ENCODE results near the gene ERMN. TPM values are rescaled to one million over a fixed set of nuclear protein-coding genes. Genes with fewer than 3 reads are reported as not detected.
"Not testable (repeated sequence)": the region's sequence is repeated elsewhere in the genome, so short reads cannot be mapped to it uniquely, and the experiment has no call there.

The ERMN gene
- total RNA-seq, 2 donors from 2014 or later, result 0.17 TPM; not detected in 1

- no peaks in the 10 kb centered on the region for H3K9me3 ChIP-seq
- no peaks in the 10 kb centered on the region for H3K36me3 ChIP-seq
- no peak overlapping the region for H3K27ac ChIP-seq
- no peaks in the 10 kb centered on the region for H3K4me1 ChIP-seq (replicated peaks)
- no peak overlapping the region for H3K4me3 ChIP-seq
- 37% methylated on average over 1 of the region's 1 CpG for WGBS
- no peak for DNase-seq (ENCODE audit: low spot score)
- H3K27me3 ChIP-seq (replicated peaks; ENCODE audit: insufficient read depth), result no peaks in the 10 kb centered on the region
- TF ChIP-seq CTCF (IDR thresholded peaks at IDR 0.05) (no peak), POLR2AphosphoS5 (IDR thresholded peaks at IDR 0.05) (no peak), POLR2A (IDR thresholded peaks at IDR 0.05) (no peak)
- intact Hi-C loops (cut with DNase I), result no loop called here
These were observed 30.0 kb upstream of the ERMN start for GRCh38 chr2:157355618-157356017.

- intact Hi-C loops (cut with DNase I), result no loop called here
- DNase-seq (ENCODE audit: low spot score), result no peak
- H3K36me3 ChIP-seq, result no peaks in the 10 kb centered on the region
- H3K9me3 ChIP-seq, result no peaks in the 10 kb centered on the region
- no peaks in the 10 kb centered on the region for H3K27me3 ChIP-seq (replicated peaks; ENCODE audit: insufficient read depth)
- H3K4me1 ChIP-seq (replicated peaks), result no peaks in the 10 kb centered on the region
- WGBS, result 56% methylated on average over 1 of the region's 1 CpG
- TF ChIP-seq CTCF (IDR thresholded peaks at IDR 0.05) (no peak), POLR2AphosphoS5 (IDR thresholded peaks at IDR 0.05) (no peak), POLR2A (IDR thresholded peaks at IDR 0.05) (no peak)
- no peak overlapping the region for H3K4me3 ChIP-seq
- no peak overlapping the region for H3K27ac ChIP-seq
These were observed 24.4 kb upstream of the ERMN start for GRCh38 chr2:157349949-157350515.

- no peak overlapping the region for H3K4me3 ChIP-seq
- WGBS, result 75% methylated on average over 3 of the region's 3 CpGs
- H3K4me1 ChIP-seq (replicated peaks), result no peaks in the 10 kb centered on the region
- H3K36me3 ChIP-seq, result no peaks in the 10 kb centered on the region
- no peak for TF ChIP-seq POLR2AphosphoS5 (IDR thresholded peaks at IDR 0.05)
- no peak for TF ChIP-seq CTCF (IDR thresholded peaks at IDR 0.05)
- TF ChIP-seq POLR2A (IDR thresholded peaks at IDR 0.05), result no peak
- intact Hi-C loops (cut with DNase I), result no loop called here
- H3K27me3 ChIP-seq (replicated peaks; ENCODE audit: insufficient read depth), result no peaks in the 10 kb centered on the region
- DNase-seq (ENCODE audit: low spot score), result no peak
- H3K9me3 ChIP-seq, result no peaks in the 10 kb centered on the region
- no peak overlapping the region for H3K27ac ChIP-seq
These were observed 22.8 kb upstream of the ERMN start for GRCh38 chr2:157348291-157348921.

- 69% methylated on average over 2 of the region's 2 CpGs for WGBS
- intact Hi-C loops (cut with DNase I), result no loop called here
- TF ChIP-seq CTCF (IDR thresholded peaks at IDR 0.05) (no peak), POLR2AphosphoS5 (IDR thresholded peaks at IDR 0.05) (no peak), POLR2A (IDR thresholded peaks at IDR 0.05) (no peak)
These were observed 20.2 kb upstream of the ERMN start for GRCh38 chr2:157345647-157346389.

GRCh38 chr2:157341381-157341780 lies 15.8 kb upstream of the ERMN start:
- H3K27me3 ChIP-seq (replicated peaks; ENCODE audit: insufficient read depth); intact Hi-C loops (cut with DNase I); H3K27ac ChIP-seq; H3K4me3 ChIP-seq; H3K4me1 ChIP-seq (replicated peaks); H3K9me3 ChIP-seq; DNase-seq (ENCODE audit: low spot score); H3K36me3 ChIP-seq: not testable (repeated sequence)
- 93% methylated on average over 2 of the region's 2 CpGs for WGBS

More at GRCh38 chr2:157345647-157346389, 20.2 kb upstream of the ERMN start:
- Histone ChIP-seq H3K4me3 (no peak overlapping the region), H3K27me3 (replicated peaks; ENCODE audit: insufficient read depth) (no peaks in the 10 kb centered on the region), H3K4me1 (replicated peaks) (no peaks in the 10 kb centered on the region), H3K27ac (no peak overlapping the region), H3K36me3 (no peaks in the 10 kb centered on the region), H3K9me3 (no peaks in the 10 kb centered on the region)
- no peak for DNase-seq (ENCODE audit: low spot score)

Data from prostate gland (tissue), 2 donors.